Heart left ventricle (tissue), 16 donors: ENCODE results near the gene CCDC127. TPM values are rescaled to one million over a fixed set of nuclear protein-coding genes. Genes with fewer than 3 reads are reported as not detected.

Source experiments
- ATAC-seq, 4 donors: fragments of 200-7000 bp; cut with Tn5 transposase; one replicate each; pipeline ENCODE4 v1.9.1; 2020 to 2022; ENCODE audit warnings: moderate library complexity in 4 of 4, mild to moderate bottlenecking in 3 of 4, moderate number of reproducible peaks in 1 of 4
- DNase-seq, 5 donors: peaks; one replicate each; pipeline ENCODE4 v3.0.0-alpha.2; 2020
- H3K27ac ChIP-seq, 12 donors: fragments of 200-600 bp; sonication (generic) in 4 of 12; one replicate each; pipeline versions ENCODE4 v1.5.0 to v1.8.0; 2016 to 2022; ENCODE audit warnings: mild to moderate bottlenecking in 2 of 12
- H3K27me3 ChIP-seq, 9 donors: fragments of 200-600 bp; sonication (generic) in 2 of 9; one replicate each; pipeline versions ENCODE4 v1.5.1 to v1.8.0; 2016 to 2022; ENCODE audit warnings: mild to moderate bottlenecking in 3 of 9
- H3K36me3 ChIP-seq, 9 donors: fragments of 200-600 bp; sonication (generic) in 2 of 9; one replicate each; pipeline versions ENCODE4 v1.5.0 to v1.8.0; 2018 to 2022; ENCODE audit warnings: mild to moderate bottlenecking in 2 of 9
- H3K4me1 ChIP-seq, 12 donors: fragments of 200-600 bp; sonication (generic) in 4 of 12; one replicate each; pipeline versions ENCODE4 v1.5.0 to v1.8.0; 2016 to 2022; ENCODE audit warnings: mild to moderate bottlenecking in 3 of 12
- H3K4me3 ChIP-seq, 12 donors: fragments of 200-600 bp; sonication (generic) in 4 of 12; one replicate each; pipeline versions ENCODE4 v1.5.0 to v1.8.0; 2017 to 2022; ENCODE audit warnings: mild to moderate bottlenecking in 9 of 12, moderate library complexity in 4 of 12
- H3K9me3 ChIP-seq, 12 donors: fragments of 200-600 bp; sonication (generic) in 4 of 12; one replicate each; pipeline versions ENCODE4 v1.5.0 to v1.8.0; 2016 to 2022; ENCODE audit warnings: mild to moderate bottlenecking in 1 of 12
- CTCF ChIP-seq, 12 donors: fragments of 200-600 bp; sonication (generic) in 4 of 12; IDR thresholded peaks; one replicate each; pipeline versions ENCODE4 v1.5.0 to v1.8.0; 2018 to 2022; ENCODE audit warnings: antibody characterized with exemption in 12 of 12, mild to moderate bottlenecking in 5 of 12
- POLR2A ChIP-seq, 2 donors: fragments of 450-650 bp; IDR thresholded peaks; one replicate each; pipeline ENCODE4 v1.6.1; 2017; ENCODE audit warnings: antibody characterized with exemption in 2 of 2, mild to moderate bottlenecking in 2 of 2, moderate library complexity in 2 of 2
- WGBS, 4 donors: extraction: QIAGEN DNeasy Blood & Tissue Kit in 2 of 4; methylation state at CpG; one replicate each; pipeline versions ENCODE4 v1.1.5 to v1.1.7; 2013 to 2018; 5-methylcytosine and 5-hydroxymethylcytosine counted together
- intact Hi-C, 10 donors: fragments of 100-400 bp; cut with DNase I; formaldehyde crosslinking; loops; one replicate each; pipeline versions ENCODE4 v1.11.1 to v1.14.2; 2022
- polyA plus RNA-seq, 2 donors: library from polyadenylated mRNA; stranded (reverse); fragments of 200-250 nt; gene quantifications; one replicate each; pipeline ENCODE4 v1.2.3, GENCODE V29; 2013
- total RNA-seq, 9 donors: library from RNA; depleted of rRNA in 2 of 9; stranded (reverse); fragments of >200 nt in 2 of 9; fragmentation: NEBNext Ultra II Directional in 3 of 9; extraction: Animal tissue kit (Norgen Biotek cat#: 25700) in 3 of 9; gene quantifications; one replicate each; pipeline versions ENCODE4 v1.1.0 to v1.2.4, GENCODE V29; 2016 to 2023
- donor health status: ischemic (EF 13 %, LVEDD 7.1; RV severe dilation, severe dysfunction).
- donor health status: healthy with polysubstance abuse.
- donor health status: DM: no; HTN: yes; CAD: no.
- donor health status: DM: no; HTN: no; CAD: no.
- donor health status: ischemic (EF 25% LVEDD 6.9; RV normal size, moderate dysfunction).
- donor health status: ischemic (EF 25% LVEDD 5.7; RV mildly dilated, moderate dysfunction).
- donor health status: healthy.
- donor health status: DM: yes; HTN: yes; CAD: no.
- donor health status: ischemic (EF 35%, LVEDD 5.7; RV mildly dilated, moderate dysfunction).
- donor health status: nonischemic (EF 11% LVEDD 7.7; RV severe dilation, severe dysfunction).
- donor health status: DM: yes; HTN: yes; CAD: no.
- donor health status: PGD.
- donor health status: ischemic (EF 29% LVEDD 5.4; RV normal size, mild dysfunction).
- donor health status: nonischemic (EF 23%, LVEDD 6.1; RV moderate dilation, normal function).

CCDC127 gene
- total and polyA plus RNA-seq, 11 donors: 4.8 to 10.3 (median 7.5) TPM

- 26 to 49% (median 36%) methylated on average over 9 to 11 of the region's 11 CpGs for WGBS, 4 donors
- Histone ChIP-seq H3K27me3 (no peaks in the 10 kb centered on the region), H3K9me3 (no peaks in the 10 kb centered on the region), H3K36me3 (peaks cover 0 to 34% (median 27%) of the 10 kb centered on the region in 9 donors), H3K27ac (peak overlapping the region in 11 of 12 donors; percentile 6 to 80 (median 70)), H3K4me1 (peaks cover 0 to 41% (median 16%) of the 10 kb centered on the region in 12 donors), H3K4me3 (no peak overlapping the region)
- DNase-seq (peak in 2 of 5 donors; percentile 61 to 72), ATAC-seq (peak; percentile 90 to 93 (median 91))
- intact Hi-C loops: no loop called here
- TF ChIP-seq CTCF (IDR thresholded peaks at IDR 0.05): no peak
- TF ChIP-seq POLR2A (IDR thresholded peaks at IDR 0.05): no peak
Measured at GRCh38 chr5:206406-206805, 11.5 kb downstream of the CCDC127 start.

- no peak overlapping the region for H3K4me3 ChIP-seq
- intact Hi-C loops: no loop called here
Measured at GRCh38 chr5:204966-205670, 12.8 kb downstream of the CCDC127 start.

GRCh38 chr5:204462-204861, 13.5 kb downstream of the CCDC127 start:
- no peaks in the 10 kb centered on the region for H3K9me3 ChIP-seq
- H3K27me3 ChIP-seq: no peaks in the 10 kb centered on the region
- peaks cover 0 to 34% (median 27%) of the 10 kb centered on the region in 9 donors for H3K36me3 ChIP-seq
- intact Hi-C loops: no loop called here
- H3K4me3 ChIP-seq: no peak overlapping the region
- DNase-seq: no peak
- H3K27ac ChIP-seq: no peak overlapping the region
- peaks cover 0 to 59% (median 16%) of the 10 kb centered on the region in 12 donors for H3K4me1 ChIP-seq
- TF ChIP-seq POLR2A (IDR thresholded peaks at IDR 0.05): no peak
- TF ChIP-seq CTCF (IDR thresholded peaks at IDR 0.05): no peak
- no peak for ATAC-seq

More at GRCh38 chr5:204966-205670, 12.8 kb downstream of the CCDC127 start:
- Histone ChIP-seq H3K27me3 (no peaks in the 10 kb centered on the region), H3K9me3 (no peaks in the 10 kb centered on the region), H3K4me1 (peaks cover 0 to 52% (median 16%) of the 10 kb centered on the region in 12 donors), H3K36me3 (peaks cover 0 to 34% (median 27%) of the 10 kb centered on the region in 9 donors), H3K27ac (peak overlapping the region in 7 of 12 donors; percentile 58 to 80 (median 71))
- ATAC-seq (no peak), DNase-seq (no peak)
- no peak for TF ChIP-seq POLR2A (IDR thresholded peaks at IDR 0.05)
- TF ChIP-seq CTCF (IDR thresholded peaks at IDR 0.05): no peak
- 93 to 97% (median 95%) methylated on average over 30 of the region's 30 CpGs for WGBS, 4 donors

GRCh38 chr5:204001-204400, 14.0 kb downstream of the CCDC127 start:
- no peaks in the 10 kb centered on the region for H3K9me3 ChIP-seq
- ATAC-seq (no peak), DNase-seq (no peak)
- no peak overlapping the region for H3K4me3 ChIP-seq
- WGBS, 4 donors: 78 to 95% (median 94%) methylated on average over 6 of the region's 6 CpGs
- H3K36me3 ChIP-seq: peaks cover 0 to 34% (median 27%) of the 10 kb centered on the region in 9 donors
- peaks cover 0 to 60% (median 16%) of the 10 kb centered on the region in 12 donors for H3K4me1 ChIP-seq
- intact Hi-C loops: no loop called here
- TF ChIP-seq POLR2A (IDR thresholded peaks at IDR 0.05) (no peak), CTCF (IDR thresholded peaks at IDR 0.05) (no peak)
- no peak overlapping the region for H3K27ac ChIP-seq
- no peaks in the 10 kb centered on the region for H3K27me3 ChIP-seq
